ENCODE measurements around the gene SLC35G4. TPM values are rescaled to one million over a fixed set of nuclear protein-coding genes. Genes with fewer than 3 reads are reported as not detected.
A peak's percentile ranks its signal among the peaks of the same experiment; 100 is the strongest.

SLC35G4 gene

DNA sequence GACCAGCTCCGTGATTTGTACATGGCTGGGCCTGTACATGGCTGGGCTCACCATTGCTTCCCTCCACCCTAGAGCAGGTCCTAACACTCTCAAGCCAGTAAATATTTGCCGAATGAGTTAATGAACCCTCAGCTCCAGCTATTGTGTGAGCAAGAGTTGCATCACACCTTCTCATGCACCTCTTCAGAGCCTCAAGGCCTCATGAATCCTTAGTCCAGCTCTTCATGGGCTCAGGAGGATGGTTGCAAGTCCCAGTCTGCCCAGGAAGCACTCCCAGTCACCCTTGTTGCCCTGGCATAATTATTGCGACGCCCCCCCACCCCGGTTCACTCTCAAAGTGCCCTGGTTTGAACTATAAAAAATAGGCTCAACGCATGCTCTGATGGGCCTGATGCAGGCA, 49.6 kb downstream of the SLC35G4 start:
- Histone ChIP-seq H2BK15ac (replicated peaks; ENCODE audit: low read depth) (no peak overlapping the region), H3K9ac (ENCODE audit: low read length) (no peak overlapping the region), H3K4me2 (ENCODE audit: low read length) (no peak overlapping the region), H3K56ac (ENCODE audit: low read length) (no peak overlapping the region), H3K27ac (ENCODE audit: low read depth, low read length) (no peak overlapping the region), H3K18ac (ENCODE audit: low read length) (no peak overlapping the region), H3K4ac (ENCODE audit: low read depth, low read length) (no peak overlapping the region), H2BK120ac (ENCODE audit: low read depth, low read length) (no peak overlapping the region), H4K8ac (ENCODE audit: low read depth, low read length) (no peak overlapping the region), H3K4me1 (ENCODE audit: control insufficient read depth, low read depth, low read length) (no peaks in the 10 kb centered on the region), H3K27me3 (ENCODE audit: insufficient read depth, low read length, poor library complexity) (no peaks in the 10 kb centered on the region), H3K4me3 (ENCODE audit: low read length) (no peak overlapping the region), H2AK5ac (ENCODE audit: low read length) (no peak overlapping the region), H2BK5ac (ENCODE audit: low read length) (no peak overlapping the region), H3K79me1 (ENCODE audit: low read length) (no peaks in the 10 kb centered on the region), H3K79me2 (ENCODE audit: control insufficient read depth, insufficient read depth, low read length) (no peaks in the 10 kb centered on the region), H3K36me3 (ENCODE audit: control insufficient read depth, insufficient read depth, low read length) (no peaks in the 10 kb centered on the region), H3K23ac (ENCODE audit: low read length) (no peak overlapping the region), H4K5ac (ENCODE audit: low read length) (no peak overlapping the region)
- DNase-seq = peak; percentile 25
- WGBS (ENCODE audit: extremely low coverage, insufficient coverage, low lambda C conversion rate) = no CpG with 5 or more reads among the region's 6 CpGs

Small RNAs within 50 kb of the gene (small RNA-seq; reads per million reads assigned to genes)
- not detected for gene AP001120.4 (ENCODE audit: insufficient read depth)
